Kidney epithelial cell (primary cell): ENCODE measurements around the gene SGTA. TPM values are rescaled to one million over a fixed set of nuclear protein-coding genes. Genes with fewer than 3 reads are reported as not detected.
"Not testable (repeated sequence)": the region's sequence is repeated elsewhere in the genome, so short reads cannot be mapped to it uniquely, and the experiment has no call there.

Experiments
- DNase-seq: peaks from one replicate; pipeline ENCODE4 v3.0.0-alpha.2; 2010; ENCODE audit warnings: low read depth
- H3K27me3 ChIP-seq: 2 replicates; pipeline ENCODE4 v1.6.0; 2011; ENCODE audit warnings: low read length; ENCODE audit not compliant: control insufficient read depth, insufficient read depth
- H3K36me3 ChIP-seq: 2 replicates; pipeline ENCODE4 v1.5.1; 2011; ENCODE audit warnings: low read length; ENCODE audit not compliant: control insufficient read depth, insufficient read depth
- H3K4me3 ChIP-seq: 2 replicates; pipeline ENCODE4 v1.5.1; 2011; ENCODE audit warnings: low read depth, mild to moderate bottlenecking, control low read depth, low read length
- total RNA-seq: library from RNA; depleted of rRNA; stranded (reverse); fragments of >200 nt; gene quantifications from 2 replicates; pipeline ENCODE4 v1.2.3, GENCODE V29; 2015
- TF ChIP-seq, protein P1 (sequence below): IDR thresholded peaks from 2 replicates; pipeline ENCODE4 v1.5.1; 2011; ENCODE audit warnings: mild to moderate bottlenecking, moderate library complexity, low read length, control low read depth, inconsistent platforms; ENCODE audit not compliant: insufficient read depth, poor library complexity, severe bottlenecking

SGTA gene
- total RNA-seq, 1 donor from 2014 or later = 70.7 TPM

DNA sequence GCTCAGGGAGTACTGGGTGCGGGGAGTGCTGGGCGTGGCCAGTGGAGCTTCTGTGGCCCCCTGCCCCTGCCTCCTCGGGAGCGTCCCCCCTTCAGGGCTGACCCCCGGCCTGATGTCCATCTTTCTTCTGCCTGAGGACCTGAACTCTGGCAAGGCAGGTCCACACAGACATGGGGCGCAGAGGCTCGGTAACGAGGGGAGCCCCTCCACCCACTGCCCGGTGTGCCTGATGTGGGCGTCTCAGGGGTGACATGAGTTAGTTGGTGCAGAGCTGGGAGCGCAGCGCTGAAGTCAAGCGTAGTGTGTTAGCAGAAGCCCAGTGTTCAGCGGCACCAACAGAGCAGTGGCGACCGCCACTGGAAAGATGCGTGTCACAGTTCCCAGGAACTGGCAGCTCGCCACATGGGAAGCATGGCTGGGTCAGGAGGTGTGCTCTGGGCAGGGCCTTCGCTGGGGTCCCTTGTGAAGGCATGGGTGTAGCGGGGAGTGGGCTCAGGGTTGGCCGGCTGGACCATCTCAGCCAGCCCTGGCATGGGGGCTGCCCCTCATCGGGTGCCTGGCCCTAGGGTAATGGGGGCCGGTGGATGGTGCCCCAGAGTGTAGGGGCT is 13.7 kb upstream of the SGTA start:
- no peak for DNase-seq
- Histone ChIP-seq H3K27me3 (no peaks in the 10 kb centered on the region), H3K4me3 (no peak overlapping the region), H3K36me3 (no peaks in the 10 kb centered on the region)
- TF ChIP-seq, protein P1, sequence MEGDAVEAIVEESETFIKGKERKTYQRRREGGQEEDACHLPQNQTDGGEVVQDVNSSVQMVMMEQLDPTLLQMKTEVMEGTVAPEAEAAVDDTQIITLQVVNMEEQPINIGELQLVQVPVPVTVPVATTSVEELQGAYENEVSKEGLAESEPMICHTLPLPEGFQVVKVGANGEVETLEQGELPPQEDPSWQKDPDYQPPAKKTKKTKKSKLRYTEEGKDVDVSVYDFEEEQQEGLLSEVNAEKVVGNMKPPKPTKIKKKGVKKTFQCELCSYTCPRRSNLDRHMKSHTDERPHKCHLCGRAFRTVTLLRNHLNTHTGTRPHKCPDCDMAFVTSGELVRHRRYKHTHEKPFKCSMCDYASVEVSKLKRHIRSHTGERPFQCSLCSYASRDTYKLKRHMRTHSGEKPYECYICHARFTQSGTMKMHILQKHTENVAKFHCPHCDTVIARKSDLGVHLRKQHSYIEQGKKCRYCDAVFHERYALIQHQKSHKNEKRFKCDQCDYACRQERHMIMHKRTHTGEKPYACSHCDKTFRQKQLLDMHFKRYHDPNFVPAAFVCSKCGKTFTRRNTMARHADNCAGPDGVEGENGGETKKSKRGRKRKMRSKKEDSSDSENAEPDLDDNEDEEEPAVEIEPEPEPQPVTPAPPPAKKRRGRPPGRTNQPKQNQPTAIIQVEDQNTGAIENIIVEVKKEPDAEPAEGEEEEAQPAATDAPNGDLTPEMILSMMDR = no peak

DNA sequence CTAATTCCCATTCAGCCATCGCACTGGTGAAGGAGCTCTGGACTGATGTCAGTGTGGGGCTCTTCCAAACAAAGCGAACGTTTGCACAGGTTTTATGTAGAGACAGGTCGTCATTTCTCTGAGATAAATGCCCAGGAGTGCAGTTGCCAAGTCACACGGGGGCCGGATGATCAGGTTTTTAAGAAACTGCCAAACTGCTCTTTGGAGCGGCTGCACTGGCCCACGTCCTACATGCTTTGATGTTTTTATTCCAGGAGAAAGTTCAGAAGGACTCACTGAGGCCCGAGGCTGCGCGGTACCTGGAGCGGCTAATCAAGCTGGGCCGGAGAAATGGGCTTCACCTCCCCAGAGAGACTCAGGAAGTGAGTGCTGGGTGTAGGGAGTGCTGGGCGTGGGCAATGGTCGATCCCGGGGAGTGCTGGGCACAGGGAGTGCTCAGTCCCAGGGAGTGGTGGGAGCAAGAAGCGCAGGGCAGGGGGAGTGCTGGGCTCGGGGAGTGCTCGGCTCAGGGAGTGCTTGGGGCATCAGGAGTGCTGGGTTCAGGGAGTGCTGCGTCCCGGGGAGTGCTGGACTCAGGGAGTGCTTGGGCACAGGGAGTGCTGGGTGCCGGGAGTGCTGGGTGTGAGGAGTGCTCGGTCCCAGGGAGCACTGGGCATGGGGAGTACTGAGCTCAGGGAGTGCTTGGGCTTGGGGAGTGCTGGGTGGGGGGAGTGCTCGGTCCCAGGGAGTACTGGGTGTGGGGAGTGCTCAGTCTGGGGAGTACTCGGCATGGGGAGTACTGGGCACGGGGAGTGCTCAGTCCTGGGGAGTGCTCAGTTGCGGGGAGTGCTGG is 13.0 kb upstream of the SGTA start:
- no peaks in the 10 kb centered on the region for H3K36me3 ChIP-seq

DNA sequence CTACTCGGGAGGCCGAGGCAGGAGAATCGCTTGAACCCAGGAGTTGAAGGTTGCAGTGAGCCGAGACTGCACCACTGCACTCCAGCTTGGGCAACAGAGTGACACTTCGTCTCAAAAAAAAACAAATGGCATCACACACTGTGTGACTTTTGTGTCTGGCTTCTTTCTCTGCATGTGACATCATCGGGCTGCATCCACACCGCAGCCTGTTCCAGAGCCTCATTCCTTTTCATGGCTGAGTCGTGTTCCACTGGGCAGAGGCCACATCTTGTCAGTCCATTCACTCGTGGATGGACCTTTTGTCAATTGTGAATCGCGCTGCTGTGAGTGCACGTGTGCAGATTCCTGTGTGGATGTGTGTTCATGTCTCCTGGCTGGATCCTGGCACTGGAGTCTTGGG is 10.5 kb upstream of the SGTA start:
- DNase-seq = no peak
- TF ChIP-seq, protein P1 = no peak
- no peaks in the 10 kb centered on the region for H3K36me3 ChIP-seq
- H3K4me3 ChIP-seq = no peak overlapping the region
- H3K27me3 ChIP-seq = no peaks in the 10 kb centered on the region

More for the DNA sequence above, 13.0 kb upstream of the SGTA start:
- Histone ChIP-seq H3K4me3 (no peak overlapping the region), H3K27me3 (no peaks in the 10 kb centered on the region)
- TF ChIP-seq, protein P1 = no peak
- DNase-seq = no peak

DNA sequence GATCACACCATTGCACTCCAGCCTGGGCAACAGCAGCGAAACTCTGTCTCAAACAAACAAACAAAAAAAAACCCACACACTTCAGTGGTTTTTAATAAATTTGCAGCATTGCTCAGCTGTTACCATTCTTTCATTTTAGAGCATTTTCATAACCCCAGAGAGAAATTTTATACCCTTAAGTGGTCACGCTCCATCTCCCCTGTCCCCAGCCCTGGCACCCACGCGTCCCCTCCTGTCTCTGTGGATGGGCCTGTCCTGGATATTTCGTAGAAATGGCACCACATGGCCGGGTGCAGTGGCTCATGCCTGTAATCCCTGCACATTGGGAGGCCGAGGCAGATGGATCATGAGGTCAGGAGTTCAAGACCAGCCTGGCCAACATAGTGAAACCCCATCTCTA is 10.1 kb upstream of the SGTA start:
- no peak for DNase-seq
- no peak overlapping the region for H3K4me3 ChIP-seq

DNA sequence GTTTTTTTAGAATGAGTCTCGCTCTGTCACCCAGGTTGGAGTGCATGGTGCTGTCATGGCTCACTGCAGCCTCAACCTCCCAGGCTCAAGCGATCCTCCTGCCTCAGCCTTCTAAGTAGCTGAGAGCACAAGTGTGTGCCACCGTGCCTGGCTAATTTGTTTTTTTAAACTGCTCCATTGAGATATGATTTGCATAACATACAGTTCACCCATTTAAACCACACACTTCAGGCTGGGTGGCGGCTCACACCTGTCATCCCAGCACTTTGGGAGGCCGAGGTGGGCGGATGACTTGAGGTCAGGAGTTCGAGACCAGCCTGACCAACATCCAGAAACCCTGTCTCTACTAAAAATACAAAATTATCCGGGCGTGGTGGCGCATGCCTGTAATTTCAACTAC is 9.6 kb upstream of the SGTA start:
- H3K27me3 ChIP-seq, H3K4me3 ChIP-seq, H3K36me3 ChIP-seq, DNase-seq: not testable (repeated sequence)

More for the DNA sequence above, 10.1 kb upstream of the SGTA start:
- H3K36me3 ChIP-seq = no peaks in the 10 kb centered on the region
- TF ChIP-seq, protein P1 = no peak
- no peaks in the 10 kb centered on the region for H3K27me3 ChIP-seq

DNA sequence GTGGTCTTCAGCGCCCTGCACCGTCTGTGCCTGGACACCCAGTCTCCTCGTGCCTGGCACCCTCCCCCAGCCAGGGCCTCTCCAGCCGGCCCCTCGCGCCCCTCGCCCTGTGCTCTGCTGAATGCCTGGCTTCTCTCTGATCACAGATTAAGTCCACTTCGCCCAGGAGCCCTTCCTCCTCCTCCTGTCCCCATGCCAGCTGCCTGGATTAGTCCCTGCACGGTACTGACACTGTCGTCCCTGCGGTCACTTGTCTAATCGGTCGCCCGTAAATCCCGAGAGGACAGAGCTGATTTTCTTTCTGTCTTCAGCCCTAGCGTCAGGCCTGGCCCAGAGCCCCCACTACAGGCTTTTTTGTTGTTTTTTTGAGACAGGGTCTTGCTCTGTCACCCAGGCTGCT is 8.8 kb upstream of the SGTA start:
- Histone ChIP-seq H3K27me3 (no peaks in the 10 kb centered on the region), H3K4me3 (no peak overlapping the region), H3K36me3 (no peaks in the 10 kb centered on the region)
- no peak for DNase-seq
- TF ChIP-seq, protein P1 = no peak
